ENCODE data around the gene OR12D2. TPM values are rescaled to one million over a fixed set of nuclear protein-coding genes. Genes with fewer than 3 reads are reported as not detected.
"Not testable (repeated sequence)": the region's sequence is repeated elsewhere in the genome, so short reads cannot be mapped to it uniquely, and the experiment has no call there.

OR12D2 gene
- total and polyA plus RNA-seq, 2 donors = not detected

DNA sequence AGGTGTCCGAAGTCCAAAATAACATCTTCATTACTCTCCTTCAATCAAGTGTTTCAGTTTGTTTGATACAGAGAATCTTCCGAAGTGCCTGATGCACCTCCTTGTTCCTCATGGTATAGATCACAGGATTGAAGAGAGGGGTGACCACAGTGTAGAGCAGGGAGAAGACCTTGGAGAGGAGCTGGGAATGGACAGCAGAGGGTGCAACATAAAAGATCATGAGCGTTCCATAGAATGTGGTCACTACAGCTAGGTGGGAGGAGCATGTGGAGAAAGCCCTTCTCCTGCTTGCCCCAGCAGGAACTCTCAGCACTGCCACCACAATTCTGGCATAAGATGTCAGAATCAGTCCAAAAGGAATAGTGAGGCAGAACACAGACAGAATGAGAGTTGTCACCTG, 31.2 kb downstream of the OR12D2 start:
- DNase-seq (ENCODE audit: extremely low spot score) = no peak
- WGBS = 79% methylated on average over 3 of the region's 3 CpGs

DNA sequence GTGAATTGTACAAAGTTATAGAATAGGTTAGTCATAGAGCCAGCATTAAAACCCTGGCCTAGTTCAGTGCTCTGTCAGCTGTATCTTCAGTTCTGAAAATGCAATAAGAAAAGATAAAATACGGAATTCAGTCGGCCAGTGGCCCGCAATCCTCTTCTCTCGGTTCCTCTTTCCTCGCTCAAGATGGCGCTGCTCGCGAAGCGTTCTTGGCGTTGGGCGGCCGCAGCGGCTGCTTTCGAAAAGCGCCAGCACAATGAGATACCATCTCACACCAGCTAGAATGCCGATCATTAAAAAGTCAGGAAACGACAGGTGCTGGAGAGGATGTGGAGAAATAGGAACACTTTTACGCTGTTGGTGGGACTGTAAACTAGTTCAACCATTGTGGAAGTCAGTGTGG, 41.3 kb downstream of the OR12D2 start:
- H3K36me3 ChIP-seq (ENCODE audit: insufficient read depth); H3K4me3 ChIP-seq (ENCODE audit: low read depth, low read length); DNase-seq (ENCODE audit: extremely low spot score); H3K4me1 ChIP-seq (ENCODE audit: insufficient read depth); H3K27ac ChIP-seq (ENCODE audit: low read depth): not testable (repeated sequence)
- WGBS = 74% methylated on average over 18 of the region's 18 CpGs

More for the DNA sequence above, 31.2 kb downstream of the OR12D2 start:
- Histone ChIP-seq H3K4me3 (ENCODE audit: low read depth, low read length) (no peak overlapping the region), H3K27ac (ENCODE audit: low read depth) (no peak overlapping the region), H3K36me3 (ENCODE audit: insufficient read depth) (no peaks in the 10 kb centered on the region), H3K4me1 (ENCODE audit: insufficient read depth) (no peaks in the 10 kb centered on the region)

GRCh38 chr6:29439006-29439405, 43.6 kb downstream of the OR12D2 start, which contains the start of gene OR10C1:
TSS of gene OR10C1 (plus strand) at chr6:29439306. CDS start at chr6:29440016, 710 bp downstream.
- no peak within 1 kb of the TSS for H3K4me3 ChIP-seq (ENCODE audit: low read depth, low read length)
- no peak for DNase-seq (ENCODE audit: extremely low spot score)
- no peaks in the 10 kb centered on the region for H3K36me3 ChIP-seq (ENCODE audit: insufficient read depth)
- no peak within 1 kb of the TSS for H3K27ac ChIP-seq (ENCODE audit: low read depth)
- H3K4me1 ChIP-seq (ENCODE audit: insufficient read depth) = no peaks in the 10 kb centered on the region

DNA sequence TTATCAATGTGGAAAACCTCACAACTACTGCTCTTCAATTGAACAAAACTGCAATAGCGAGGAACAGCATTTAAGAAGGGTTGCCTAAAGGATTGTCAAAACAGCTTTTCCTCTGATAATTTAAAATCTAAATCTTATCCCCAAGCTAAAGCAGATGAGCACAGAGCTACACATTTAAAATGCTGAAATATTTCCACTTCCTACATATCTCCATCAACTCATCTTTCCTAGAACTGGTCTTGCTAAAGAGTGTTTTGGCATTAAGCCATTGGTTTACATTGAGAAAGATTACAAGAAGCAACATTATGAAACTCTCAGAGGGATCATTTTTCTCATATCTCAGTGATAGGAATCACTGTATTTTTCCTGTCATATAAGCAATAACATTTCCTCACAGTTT, 47.3 kb downstream of the OR12D2 start:
- DNase-seq (ENCODE audit: extremely low spot score) = no peak

GRCh38 chr6:29444031-29444430, 48.6 kb downstream of the OR12D2 start:
- DNase-seq (ENCODE audit: extremely low spot score); H3K27ac ChIP-seq (ENCODE audit: low read depth); H3K4me1 ChIP-seq (ENCODE audit: insufficient read depth); H3K36me3 ChIP-seq (ENCODE audit: insufficient read depth); H3K4me3 ChIP-seq (ENCODE audit: low read depth, low read length): not testable (repeated sequence)
- 75% methylated on average over 1 of the region's 1 CpG for WGBS

More for the DNA sequence above, 47.3 kb downstream of the OR12D2 start:
- H3K4me1 ChIP-seq (ENCODE audit: insufficient read depth) = no peaks in the 10 kb centered on the region
- H3K4me3 ChIP-seq (ENCODE audit: low read depth, low read length) = no peak overlapping the region
- H3K27ac ChIP-seq (ENCODE audit: low read depth) = no peak overlapping the region
- 61% methylated on average over 1 of the region's 1 CpG for WGBS
- no peaks in the 10 kb centered on the region for H3K36me3 ChIP-seq (ENCODE audit: insufficient read depth)

Other genes starting within 250 kb of the OR12D2 start
- gene OR2J2, start 224.7 kb upstream of the OR12D2 start, total RNA-seq = not detected
- not detected for gene OR2J2, start 224.7 kb upstream of the OR12D2 start, polyA plus RNA-seq
- not detected for gene OR14J1, start 93.9 kb upstream of the OR12D2 start, total RNA-seq
- not detected for gene OR14J1, start 93.9 kb upstream of the OR12D2 start, polyA plus RNA-seq
- not detected for gene OR5V1, start 26.8 kb upstream of the OR12D2 start, total RNA-seq
- gene OR5V1, start 26.8 kb upstream of the OR12D2 start, polyA plus RNA-seq = not detected
- not detected for gene OR12D3, start 20.3 kb upstream of the OR12D2 start, total RNA-seq
- not detected for gene OR12D3, start 20.3 kb upstream of the OR12D2 start, polyA plus RNA-seq
- not detected for gene OR12D1, start 19.3 kb downstream of the OR12D2 start, total RNA-seq
- gene OR12D1, start 19.3 kb downstream of the OR12D2 start, polyA plus RNA-seq = not detected
- gene OR10C1, start 43.7 kb downstream of the OR12D2 start, total RNA-seq = not detected
- gene OR10C1, start 43.7 kb downstream of the OR12D2 start, polyA plus RNA-seq = not detected
- gene OR11A1, start 61.4 kb downstream of the OR12D2 start, total RNA-seq = not detected
- gene OR11A1, start 61.4 kb downstream of the OR12D2 start, polyA plus RNA-seq = not detected
- gene OR2H1, start 61.5 kb downstream of the OR12D2 start, total RNA-seq = not detected
- gene OR2H1, start 61.5 kb downstream of the OR12D2 start, polyA plus RNA-seq = not detected
- 0.32 TPM for gene MAS1L, start 92.3 kb downstream of the OR12D2 start, total RNA-seq
- not detected for gene MAS1L, start 92.3 kb downstream of the OR12D2 start, polyA plus RNA-seq
- gene UBD, start 164.1 kb downstream of the OR12D2 start, total RNA-seq = 2.1 TPM
- gene UBD, start 164.1 kb downstream of the OR12D2 start, polyA plus RNA-seq = 2.9 TPM
- not detected for gene OR2H2, start 189.5 kb downstream of the OR12D2 start, total RNA-seq
- not detected for gene OR2H2, start 189.5 kb downstream of the OR12D2 start, polyA plus RNA-seq
- gene GABBR1, start 237.6 kb downstream of the OR12D2 start, total RNA-seq = 39.1 TPM
- 39.4 TPM for gene GABBR1, start 237.6 kb downstream of the OR12D2 start, polyA plus RNA-seq

Measured in urinary bladder (tissue), 4 donors.